ENCODE results near the gene LIN28B. TPM values are rescaled to one million over a fixed set of nuclear protein-coding genes. Genes with fewer than 3 reads are reported as not detected.
"Not testable (repeated sequence)": the region's sequence is repeated elsewhere in the genome, so short reads cannot be mapped to it uniquely, and the experiment has no call there.

The LIN28B gene
- polyA plus RNA-seq, 3 donors from 2014 or later, result not detected

DNA sequence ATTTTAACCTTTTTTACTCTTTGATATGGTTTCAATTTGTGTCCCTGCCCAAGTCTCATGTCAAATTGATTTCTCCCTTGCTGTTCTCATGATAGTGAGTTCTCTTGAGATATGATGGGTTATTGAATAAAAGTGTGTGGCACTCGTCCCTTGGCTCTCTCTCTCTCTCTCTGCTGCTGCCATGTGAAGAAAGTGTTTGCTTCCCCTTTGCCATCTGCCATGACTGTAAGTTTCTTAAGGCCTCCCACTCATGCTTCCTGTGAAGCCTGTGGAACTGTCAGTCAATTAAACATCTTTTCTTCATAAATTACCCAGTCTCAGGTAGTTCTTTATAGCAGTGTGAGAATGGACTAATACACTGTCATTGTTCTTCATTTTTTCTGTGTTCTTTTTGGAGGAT, 48.5 kb downstream of the LIN28B start:
- Mint-ChIP-seq H3K27me3 (ENCODE audit: low read depth in 3 of 3) (peaks cover 0 to 2% (median 0%) of the 10 kb centered on the region in 3 donors), H3K4me3 (no peak overlapping the region), H3K27ac (no peak overlapping the region), H3K4me1 (no peaks in the 10 kb centered on the region), H3K9me3 (peaks cover 0 to 3% (median 0%) of the 10 kb centered on the region in 6 donors), H3K36me3 (no peaks in the 10 kb centered on the region)
- no peak for DNase-seq

GRCh38 chr6:105013459-105013858, 56.6 kb downstream of the LIN28B start:
- not testable (repeated sequence) for H3K4me3 Mint-ChIP-seq; DNase-seq; H3K36me3 Mint-ChIP-seq; H3K9me3 Mint-ChIP-seq; H3K27ac Mint-ChIP-seq; H3K4me1 Mint-ChIP-seq; H3K27me3 Mint-ChIP-seq (ENCODE audit: low read depth in 3 of 3)

GRCh38 chr6:105014448-105014847, 57.5 kb downstream of the LIN28B start:
- no peak for DNase-seq
- Mint-ChIP-seq H3K4me3 (no peak overlapping the region), H3K27me3 (ENCODE audit: low read depth in 3 of 3) (peaks cover 2 to 7% (median 2%) of the 10 kb centered on the region in 3 donors), H3K9me3 (peaks cover 0 to 3% (median 0%) of the 10 kb centered on the region in 6 donors), H3K36me3 (no peaks in the 10 kb centered on the region), H3K4me1 (no peaks in the 10 kb centered on the region), H3K27ac (no peak overlapping the region)

DNA sequence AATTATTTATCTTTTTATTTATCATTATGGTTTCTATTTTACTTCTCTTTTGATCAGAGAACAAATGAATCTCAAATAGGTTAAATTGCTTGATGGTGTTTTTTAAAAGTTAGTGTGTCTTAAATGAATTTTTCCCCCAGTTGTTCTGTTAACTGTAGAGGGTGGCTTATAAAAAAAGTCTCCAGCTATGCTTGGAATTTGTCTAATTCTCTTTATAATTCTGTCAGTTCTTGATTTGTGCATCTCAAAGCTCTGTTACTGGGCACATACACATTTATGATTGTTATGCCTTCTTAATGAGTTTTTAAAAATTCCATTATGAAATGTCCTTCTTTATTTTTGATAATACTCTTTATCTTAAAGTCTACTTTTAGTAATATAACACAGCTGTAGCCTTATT, 58.0 kb downstream of the LIN28B start:
- Mint-ChIP-seq H3K27me3 (ENCODE audit: low read depth in 3 of 3) (peaks cover 2 to 7% (median 2%) of the 10 kb centered on the region in 3 donors), H3K9me3 (peaks cover 0 to 3% (median 0%) of the 10 kb centered on the region in 6 donors), H3K36me3 (no peaks in the 10 kb centered on the region), H3K4me1 (no peaks in the 10 kb centered on the region), H3K27ac (no peak overlapping the region), H3K4me3 (no peak overlapping the region)
- no peak for DNase-seq

DNA sequence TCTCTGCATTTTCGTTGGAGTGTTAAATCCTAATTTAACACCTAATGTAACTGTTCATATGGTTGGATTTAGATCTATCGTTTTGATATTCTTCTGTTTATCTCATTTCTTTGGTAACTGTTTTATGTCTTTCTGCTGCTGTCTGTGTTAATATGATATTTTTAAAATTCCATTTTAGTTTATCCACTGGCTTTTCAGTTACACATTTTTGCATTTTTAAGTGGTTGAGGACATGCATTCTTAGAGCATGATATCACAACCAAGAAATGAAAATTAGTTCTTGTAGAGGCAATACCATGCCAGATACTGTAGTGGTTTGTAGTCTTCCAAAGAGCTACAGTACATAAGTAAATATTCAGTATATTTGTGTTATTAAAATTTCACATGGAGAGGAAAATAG, 58.6 kb downstream of the LIN28B start:
- Mint-ChIP-seq H3K36me3 (no peaks in the 10 kb centered on the region), H3K27me3 (ENCODE audit: low read depth in 3 of 3) (peaks cover 2 to 7% (median 2%) of the 10 kb centered on the region in 3 donors), H3K27ac (no peak overlapping the region), H3K9me3 (peaks cover 0 to 3% (median 0%) of the 10 kb centered on the region in 6 donors), H3K4me3 (no peak overlapping the region), H3K4me1 (no peaks in the 10 kb centered on the region)
- DNase-seq, result no peak

GRCh38 chr6:105019285-105019684, 62.4 kb downstream of the LIN28B start:
- no peaks in the 10 kb centered on the region for H3K36me3 Mint-ChIP-seq
- H3K4me3 Mint-ChIP-seq, result no peak overlapping the region
- peaks cover 2 to 3% (median 2%) of the 10 kb centered on the region in 3 donors for H3K27me3 Mint-ChIP-seq (ENCODE audit: low read depth in 3 of 3)
- H3K9me3 Mint-ChIP-seq, result peaks cover 0 to 3% (median 0%) of the 10 kb centered on the region in 6 donors
- no peaks in the 10 kb centered on the region for H3K4me1 Mint-ChIP-seq
- H3K27ac Mint-ChIP-seq, result no peak overlapping the region
- DNase-seq, result no peak

GRCh38 chr6:105021399-105021798, 64.5 kb downstream of the LIN28B start:
- Mint-ChIP-seq H3K27me3 (ENCODE audit: low read depth in 3 of 3) (peaks cover 0 to 2% (median 2%) of the 10 kb centered on the region in 3 donors), H3K9me3 (no peaks in the 10 kb centered on the region), H3K4me1 (no peaks in the 10 kb centered on the region), H3K4me3 (no peak overlapping the region), H3K27ac (no peak overlapping the region), H3K36me3 (no peaks in the 10 kb centered on the region)
- no peak for DNase-seq

- H3K4me1 Mint-ChIP-seq, result no peaks in the 10 kb centered on the region
- H3K27ac Mint-ChIP-seq, result no peak overlapping the region
- no peaks in the 10 kb centered on the region for H3K9me3 Mint-ChIP-seq
- DNase-seq, result no peak
- no peak overlapping the region for H3K4me3 Mint-ChIP-seq
- H3K27me3 Mint-ChIP-seq (ENCODE audit: low read depth in 3 of 3), result peaks cover 0 to 2% (median 2%) of the 10 kb centered on the region in 3 donors
- H3K36me3 Mint-ChIP-seq, result no peaks in the 10 kb centered on the region
Observed at GRCh38 chr6:105022416-105022815, 65.5 kb downstream of the LIN28B start.

- Mint-ChIP-seq H3K4me3 (no peak overlapping the region), H3K4me1 (no peaks in the 10 kb centered on the region), H3K27ac (no peak overlapping the region), H3K36me3 (no peaks in the 10 kb centered on the region), H3K9me3 (no peaks in the 10 kb centered on the region), H3K27me3 (ENCODE audit: low read depth in 3 of 3) (no peaks in the 10 kb centered on the region)
- no peak for DNase-seq
Observed at GRCh38 chr6:105024803-105025202, 67.9 kb downstream of the LIN28B start.

- Mint-ChIP-seq H3K4me1 (no peaks in the 10 kb centered on the region), H3K36me3 (no peaks in the 10 kb centered on the region), H3K4me3 (no peak overlapping the region), H3K27ac (no peak overlapping the region), H3K27me3 (ENCODE audit: low read depth in 3 of 3) (peaks cover 0 to 4% (median 0%) of the 10 kb centered on the region in 3 donors), H3K9me3 (no peaks in the 10 kb centered on the region)
- no peak for DNase-seq
Observed at GRCh38 chr6:105028898-105029297, 72.0 kb downstream of the LIN28B start.

GRCh38 chr6:105029581-105029980, 72.7 kb downstream of the LIN28B start:
- no peak overlapping the region for H3K4me3 Mint-ChIP-seq
- no peaks in the 10 kb centered on the region for H3K36me3 Mint-ChIP-seq
- no peak for DNase-seq
- H3K27me3 Mint-ChIP-seq (ENCODE audit: low read depth in 3 of 3), result peaks cover 0 to 6% (median 0%) of the 10 kb centered on the region in 3 donors
- no peaks in the 10 kb centered on the region for H3K4me1 Mint-ChIP-seq
- H3K9me3 Mint-ChIP-seq, result no peaks in the 10 kb centered on the region
- H3K27ac Mint-ChIP-seq, result no peak overlapping the region

DNA sequence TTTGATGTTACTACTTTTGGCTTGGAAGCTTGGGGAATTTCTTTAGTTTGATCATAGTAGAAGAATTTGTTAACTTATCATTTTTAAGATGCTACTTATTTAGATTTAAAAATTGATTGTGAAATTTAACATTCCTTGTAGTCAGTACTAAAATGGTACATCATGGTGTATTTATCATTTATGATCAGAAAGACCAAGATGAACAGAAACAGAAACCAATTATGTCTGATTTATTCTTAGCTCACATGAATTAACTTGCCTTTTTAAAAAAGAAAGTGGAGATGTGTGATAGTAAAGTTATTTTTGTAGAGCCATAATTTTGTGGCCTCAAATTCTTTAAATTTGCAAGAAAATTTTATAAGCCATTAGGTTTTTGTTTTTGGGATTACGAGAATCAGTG, 77.6 kb downstream of the LIN28B start:
- Mint-ChIP-seq H3K36me3 (no peaks in the 10 kb centered on the region), H3K9me3 (no peaks in the 10 kb centered on the region), H3K27me3 (ENCODE audit: low read depth in 3 of 3) (peaks cover 0 to 6% (median 0%) of the 10 kb centered on the region in 3 donors), H3K27ac (no peak overlapping the region), H3K4me3 (no peak overlapping the region), H3K4me1 (no peaks in the 10 kb centered on the region)
- no peak for DNase-seq

- Mint-ChIP-seq H3K4me1 (no peaks in the 10 kb centered on the region), H3K36me3 (no peaks in the 10 kb centered on the region), H3K27me3 (ENCODE audit: low read depth in 3 of 3) (peaks cover 0 to 6% (median 2%) of the 10 kb centered on the region in 3 donors), H3K27ac (no peak overlapping the region), H3K9me3 (no peaks in the 10 kb centered on the region), H3K4me3 (no peak overlapping the region)
- DNase-seq, result no peak
Observed at GRCh38 chr6:105035299-105035698, 78.4 kb downstream of the LIN28B start.

DNA sequence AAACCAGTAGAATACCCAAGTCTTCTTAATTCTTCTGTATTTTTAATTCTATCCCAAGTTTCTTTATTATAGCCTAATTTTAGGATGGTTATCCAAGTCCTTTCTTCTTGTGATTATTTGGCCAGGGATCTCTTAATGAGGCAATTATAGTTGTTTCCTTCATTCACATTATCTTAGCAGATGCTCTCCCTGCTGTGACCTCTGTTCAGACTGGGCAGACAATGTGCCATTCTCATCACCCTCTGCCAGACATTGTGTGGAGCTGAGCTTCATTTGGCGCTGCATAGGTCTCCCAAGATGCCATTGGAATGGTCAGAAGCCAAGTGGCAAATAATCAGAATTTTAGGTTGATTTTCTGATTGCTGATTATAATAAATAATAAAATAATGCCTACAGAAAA, 79.4 kb downstream of the LIN28B start:
- Mint-ChIP-seq H3K4me3 (no peak overlapping the region), H3K36me3 (no peaks in the 10 kb centered on the region), H3K4me1 (no peaks in the 10 kb centered on the region), H3K27ac (no peak overlapping the region), H3K27me3 (ENCODE audit: low read depth in 3 of 3) (peaks cover 0 to 7% (median 6%) of the 10 kb centered on the region in 3 donors), H3K9me3 (no peaks in the 10 kb centered on the region)
- no peak for DNase-seq

- H3K27me3 Mint-ChIP-seq (ENCODE audit: low read depth in 3 of 3), result peaks cover 0 to 6% (median 4%) of the 10 kb centered on the region in 3 donors
- no peak overlapping the region for H3K4me3 Mint-ChIP-seq
- no peaks in the 10 kb centered on the region for H3K4me1 Mint-ChIP-seq
- DNase-seq, result no peak
- no peaks in the 10 kb centered on the region for H3K9me3 Mint-ChIP-seq
- no peaks in the 10 kb centered on the region for H3K36me3 Mint-ChIP-seq
- H3K27ac Mint-ChIP-seq, result no peak overlapping the region
Observed at GRCh38 chr6:105038259-105038658, 81.4 kb downstream of the LIN28B start.
